Trophoblast cell (in vitro differentiated cells and primary cell): ENCODE data around the gene CAPZB.

Experiments used
- DNase-seq, 2 donors: peaks; one replicate each; pipeline ENCODE4 v3.0.0-alpha.2; 2016
- H2AFZ ChIP-seq: 2 replicates; pipeline ENCODE4 v1.6.1; 2013; ENCODE audit warnings: low read length, moderate library complexity, mild to moderate bottlenecking; ENCODE audit not compliant: insufficient read depth, poor library complexity
- H2AK5ac ChIP-seq: 2 replicates; pipeline ENCODE4 v1.6.1; 2013; ENCODE audit warnings: mild to moderate bottlenecking, low read length
- H2BK120ac ChIP-seq: 2 replicates; pipeline ENCODE4 v1.6.1; 2013; ENCODE audit warnings: low read length, mild to moderate bottlenecking, moderate library complexity; ENCODE audit not compliant: insufficient read depth, poor library complexity
- H2BK12ac ChIP-seq: 2 replicates; pipeline ENCODE4 v1.6.1; 2013; ENCODE audit warnings: mild to moderate bottlenecking, low read length, moderate library complexity
- H2BK5ac ChIP-seq: 2 replicates; pipeline ENCODE4 v1.6.1; 2013; ENCODE audit warnings: low read length, low read depth, moderate library complexity, mild to moderate bottlenecking; ENCODE audit not compliant: poor library complexity
- H3K14ac ChIP-seq: 2 replicates; pipeline ENCODE4 v1.6.1; 2013; ENCODE audit warnings: mild to moderate bottlenecking, low read length
- H3K18ac ChIP-seq: 2 replicates; pipeline ENCODE4 v1.6.1; 2013; ENCODE audit warnings: mild to moderate bottlenecking, low read length
- H3K23ac ChIP-seq: 2 replicates; pipeline ENCODE4 v1.6.1; 2013; ENCODE audit warnings: low read length
- H3K27ac ChIP-seq: 2 replicates; pipeline ENCODE4 v1.5.1; 2013; ENCODE audit warnings: low read depth, mild to moderate bottlenecking, inconsistent platforms, low read length, moderate library complexity
- H3K27me3 ChIP-seq: 2 replicates; pipeline ENCODE4 v1.6.1; 2013; ENCODE audit warnings: inconsistent platforms, mild to moderate bottlenecking, low read length, moderate library complexity; ENCODE audit not compliant: insufficient read depth
- H3K36me3 ChIP-seq, 2 experiments: 1 replicate in 1 of 2; 2 replicates in 1 of 2; pipeline ENCODE4 v1.6.1; 2013; ENCODE audit warnings: low read length in 2 of 2, mild to moderate bottlenecking in 2 of 2, moderate library complexity in 1 of 2; ENCODE audit not compliant: insufficient read depth in 2 of 2, control insufficient read depth in 1 of 2
- H3K4ac ChIP-seq: 2 replicates; pipeline ENCODE4 v1.6.1; 2013; ENCODE audit warnings: low read depth, mild to moderate bottlenecking, low read length, moderate library complexity
- H3K4me1 ChIP-seq, 2 experiments: 1 replicate in 1 of 2; 2 replicates in 1 of 2; pipeline ENCODE4 v1.6.1; 2013; ENCODE audit warnings: low read length in 2 of 2, mild to moderate bottlenecking in 2 of 2, moderate library complexity in 1 of 2; ENCODE audit not compliant: insufficient read depth in 2 of 2, control insufficient read depth in 1 of 2
- H3K4me2 ChIP-seq: 2 replicates; pipeline ENCODE4 v1.6.1; 2013; ENCODE audit warnings: inconsistent platforms, mild to moderate bottlenecking, low read length, moderate library complexity
- H3K4me3 ChIP-seq: 2 replicates; pipeline ENCODE4 v1.5.1; 2013; ENCODE audit warnings: mild to moderate bottlenecking, low read depth, low read length, inconsistent platforms
- H3K79me1 ChIP-seq: one replicate; pipeline ENCODE4 v1.6.1; 2013; ENCODE audit warnings: low read length
- H3K79me2 ChIP-seq: 2 replicates; pipeline ENCODE4 v1.6.1; 2013; ENCODE audit warnings: low read length, mild to moderate bottlenecking; ENCODE audit not compliant: control insufficient read depth, insufficient read depth, poor library complexity
- H3K9ac ChIP-seq: 2 replicates; pipeline ENCODE4 v1.6.1; 2013; ENCODE audit warnings: mild to moderate bottlenecking, low read length
- H3K9me3 ChIP-seq: 2 replicates; pipeline ENCODE4 v1.6.1; 2013; ENCODE audit warnings: low read depth, mild to moderate bottlenecking, control low read depth, inconsistent platforms, low read length; ENCODE audit not compliant: insufficient read depth
- H4K12ac ChIP-seq: 2 replicates; pipeline ENCODE4 v1.6.1; 2013; ENCODE audit warnings: low read depth, mild to moderate bottlenecking, low read length, moderate library complexity
- H4K8ac ChIP-seq: 2 replicates; pipeline ENCODE4 v1.6.1; 2013; ENCODE audit warnings: low read depth, mild to moderate bottlenecking, low read length, moderate library complexity
- H4K91ac ChIP-seq: one replicate; pipeline ENCODE4 v1.6.1; 2013; ENCODE audit warnings: low read depth, mild to moderate bottlenecking, low read length, moderate library complexity
- WGBS: extraction: QIAGEN DNeasy Blood & Tissue Kit; methylation state at CpG from one replicate; pipeline ENCODE4 v1.1.7; 2013; ENCODE audit warnings: missing lambda C conversion rate; ENCODE audit not compliant: insufficient read length, insufficient coverage; ENCODE audit errors: extremely low coverage; 5-methylcytosine and 5-hydroxymethylcytosine counted together

Gene CAPZB

GRCh38 chr1:19312782-19313635 lies 172.3 kb downstream of the CAPZB start:
- Histone ChIP-seq H2BK120ac (peak overlapping the region; percentile 72), H3K79me1 (peaks cover 16% of the 10 kb centered on the region), H3K18ac (peak overlapping the region; percentile 87), H3K14ac (peak overlapping the region; percentile 96), H3K79me2 (peaks cover 15% of the 10 kb centered on the region), H3K36me3 (peaks cover 23 to 24% of the 10 kb centered on the region in 2 experiments), H2BK5ac (peak overlapping the region; percentile 87), H3K4ac (no peak overlapping the region), H4K91ac (peak overlapping the region; percentile 93), H2AK5ac (peak overlapping the region; percentile 1), H3K27ac (peak overlapping the region; percentile 72), H3K4me3 (peak overlapping the region; percentile 85), H3K9me3 (no peaks in the 10 kb centered on the region), H4K12ac (peak overlapping the region; percentile 49), H3K27me3 (no peaks in the 10 kb centered on the region), H4K8ac (peak overlapping the region; percentile 86), H2BK12ac (peak overlapping the region; percentile 19), H3K23ac (no peak overlapping the region), H3K4me1 (peaks cover 30 to 34% of the 10 kb centered on the region in 2 experiments), H3K4me2 (peak overlapping the region; percentile 89), H3K9ac (peak overlapping the region; percentile 91), H2AFZ (peak overlapping the region; percentile 87)
- WGBS, result 94% methylated on average over 1 of the region's 20 CpGs
- DNase-seq, result no peak

- peak; percentile 93 to 99 for DNase-seq
- Histone ChIP-seq H4K8ac (peak within 1 kb of the TSS; percentile 86), H2BK5ac (peak within 1 kb of the TSS; percentile 87), H2BK12ac (peak within 1 kb of the TSS; percentile 27), H4K12ac (peak within 1 kb of the TSS; percentile 71), H3K9me3 (no peaks in the 10 kb centered on the region), H2AK5ac (peak within 1 kb of the TSS; percentile 82), H2BK120ac (peak within 1 kb of the TSS; percentile 72), H3K27ac (peak within 1 kb of the TSS; percentile 72), H3K4ac (peak within 1 kb of the TSS; percentile 53), H3K4me2 (peak within 1 kb of the TSS; percentile 89), H3K4me1 (peaks cover 30 to 34% of the 10 kb centered on the region in 2 experiments), H3K9ac (peak within 1 kb of the TSS; percentile 94), H4K91ac (peak within 1 kb of the TSS; percentile 93), H3K27me3 (no peaks in the 10 kb centered on the region), H3K4me3 (peak within 1 kb of the TSS; percentile 96), H3K79me2 (peaks cover 15% of the 10 kb centered on the region), H3K36me3 (peaks cover 21 to 23% of the 10 kb centered on the region in 2 experiments), H2AFZ (peak within 1 kb of the TSS; percentile 87), H3K23ac (no peak within 1 kb of the TSS), H3K79me1 (peaks cover 16% of the 10 kb centered on the region), H3K14ac (peak within 1 kb of the TSS; percentile 96), H3K18ac (peak within 1 kb of the TSS; percentile 89)
- no CpG with 5 or more reads among the region's 105 CpGs for WGBS
Measured at GRCh38 chr1:19311931-19312781, 173.2 kb downstream of the CAPZB start, which contains the start of the genes AKR7A2 and SLC66A1. Gene AKR7A2, minus strand, starts transcription at chr1:19312144. Its CDS starts 20 bp downstream, at chr1:19312124. Gene SLC66A1, plus strand, starts transcription at chr1:19312326. Its CDS starts 5,352 bp downstream, at chr1:19317678.

GRCh38 chr1:19311503-19311930 lies 173.8 kb downstream of the CAPZB start:
- Histone ChIP-seq H3K9me3 (no peaks in the 10 kb centered on the region), H4K8ac (peak overlapping the region; percentile 85), H3K9ac (peak overlapping the region; percentile 94), H3K23ac (no peak overlapping the region), H3K36me3 (peaks cover 25 to 28% of the 10 kb centered on the region in 2 experiments), H4K91ac (peak overlapping the region; percentile 67), H3K27ac (peak overlapping the region; percentile 35), H3K4me1 (peaks cover 30 to 34% of the 10 kb centered on the region in 2 experiments), H4K12ac (peak overlapping the region; percentile 71), H3K4me2 (peak overlapping the region; percentile 76), H2AK5ac (peak overlapping the region; percentile 65), H3K79me1 (peaks cover 16% of the 10 kb centered on the region), H2BK5ac (peak overlapping the region; percentile 55), H3K27me3 (no peaks in the 10 kb centered on the region), H3K79me2 (peaks cover 15% of the 10 kb centered on the region), H3K4me3 (peak overlapping the region; percentile 96), H3K4ac (peak overlapping the region; percentile 50), H2BK120ac (peak overlapping the region; percentile 45), H2AFZ (peak overlapping the region; percentile 76), H2BK12ac (no peak overlapping the region), H3K18ac (peak overlapping the region; percentile 89), H3K14ac (peak overlapping the region; percentile 89)
- no CpG with 5 or more reads among the region's 29 CpGs for WGBS
- DNase-seq, result no peak
